Loucy (cell line): ENCODE data around the gene RIMBP2.

Experiments used
- H2AFZ ChIP-seq: fragments of 200-600 bp; sonication (generic); 2 replicates; pipeline ENCODE4 v1.6.0; 2016; ENCODE audit warnings: antibody characterized with exemption, mild to moderate bottlenecking, low read length, moderate library complexity
- H3F3A ChIP-seq: fragments of 200-600 bp; 2 replicates; pipeline ENCODE4 v1.6.0; 2016; ENCODE audit warnings: antibody characterized with exemption, low read depth, mild to moderate bottlenecking
- H3K27me3 ChIP-seq: fragments of 200-600 bp; sonication (generic); 2 replicates; pipeline ENCODE4 v1.6.1; 2014; ENCODE audit warnings: low read length, mild to moderate bottlenecking; ENCODE audit not compliant: insufficient read depth, poor library complexity, severe bottlenecking
- H3K36me3 ChIP-seq: fragments of 200-600 bp; sonication (generic); 2 replicates; pipeline ENCODE4 v1.6.1; 2016; ENCODE audit warnings: low read length; ENCODE audit not compliant: insufficient read depth
- H3K4me1 ChIP-seq: fragments of 200-600 bp; sonication (generic); 2 replicates; pipeline ENCODE4 v1.5.1; 2014; ENCODE audit warnings: low read length, mild to moderate bottlenecking; ENCODE audit not compliant: insufficient read depth, poor library complexity, severe bottlenecking
- H3K4me2 ChIP-seq: fragments of 200-600 bp; sonication (generic); 2 replicates; pipeline ENCODE4 v1.6.0; 2014; ENCODE audit warnings: antibody characterized with exemption, low read length, low read depth, mild to moderate bottlenecking; ENCODE audit not compliant: poor library complexity, severe bottlenecking
- H3K4me3 ChIP-seq: fragments of 200-600 bp; sonication (generic); 2 replicates; pipeline ENCODE4 v1.5.1; 2014; ENCODE audit warnings: low read length, mild to moderate bottlenecking, mixed read lengths; ENCODE audit not compliant: poor library complexity, severe bottlenecking
- H3K79me2 ChIP-seq: fragments of 200-600 bp; sonication (generic); 2 replicates; pipeline ENCODE4 v1.6.1; 2014; ENCODE audit warnings: low read length; ENCODE audit not compliant: insufficient read depth
- H3K9ac ChIP-seq: fragments of 200-600 bp; sonication (generic); 2 replicates; pipeline ENCODE4 v1.6.0; 2014; ENCODE audit warnings: mild to moderate bottlenecking, low read depth, low read length, moderate library complexity; ENCODE audit not compliant: poor library complexity, severe bottlenecking
- H3K9me2 ChIP-seq: fragments of 200-600 bp; sonication (generic); replicated peaks from 2 replicates; pipeline ENCODE4 v1.6.1; 2016; ENCODE audit warnings: low read depth, low read length, mixed read lengths
- H3K9me3 ChIP-seq: fragments of 200-600 bp; sonication (generic); 2 replicates; pipeline ENCODE4 v1.6.1; 2014; ENCODE audit warnings: mild to moderate bottlenecking, antibody characterized with exemption, low read length, low read depth; ENCODE audit not compliant: insufficient read depth
- H4K20me1 ChIP-seq: fragments of 200-600 bp; sonication (generic); 2 replicates; pipeline ENCODE4 v1.6.0; 2014; ENCODE audit warnings: antibody characterized with exemption, low read length, mild to moderate bottlenecking; ENCODE audit not compliant: insufficient read depth, poor library complexity, severe bottlenecking
- EZH2phosphoT487 ChIP-seq: fragments of 200-600 bp; IDR thresholded peaks from 2 replicates; pipeline ENCODE4 v1.6.1; 2018; ENCODE audit warnings: antibody characterized with exemption, mild to moderate bottlenecking, moderate library complexity, borderline replicate concordance
- TF ChIP-seq, protein P1 (sequence below): fragments of 200-600 bp; sonication (generic); conservative IDR thresholded peaks from 2 replicates; pipeline ENCODE4 v1.5.1; 2014; ENCODE audit warnings: mild to moderate bottlenecking, antibody characterized with exemption, low read length

RIMBP2 gene

GRCh38 chr12:130639476-130640424, 76.3 kb downstream of the RIMBP2 start:
- H3K4me1 ChIP-seq, result no peaks in the 10 kb centered on the region
- no peak overlapping the region for H3K9ac ChIP-seq
- no peaks in the 10 kb centered on the region for H3F3A ChIP-seq
- H3K4me2 ChIP-seq, result no peak overlapping the region
- H3K27me3 ChIP-seq, result no peaks in the 10 kb centered on the region
- H3K9me2 ChIP-seq, result no peaks in the 10 kb centered on the region
- TF ChIP-seq, protein P1, sequence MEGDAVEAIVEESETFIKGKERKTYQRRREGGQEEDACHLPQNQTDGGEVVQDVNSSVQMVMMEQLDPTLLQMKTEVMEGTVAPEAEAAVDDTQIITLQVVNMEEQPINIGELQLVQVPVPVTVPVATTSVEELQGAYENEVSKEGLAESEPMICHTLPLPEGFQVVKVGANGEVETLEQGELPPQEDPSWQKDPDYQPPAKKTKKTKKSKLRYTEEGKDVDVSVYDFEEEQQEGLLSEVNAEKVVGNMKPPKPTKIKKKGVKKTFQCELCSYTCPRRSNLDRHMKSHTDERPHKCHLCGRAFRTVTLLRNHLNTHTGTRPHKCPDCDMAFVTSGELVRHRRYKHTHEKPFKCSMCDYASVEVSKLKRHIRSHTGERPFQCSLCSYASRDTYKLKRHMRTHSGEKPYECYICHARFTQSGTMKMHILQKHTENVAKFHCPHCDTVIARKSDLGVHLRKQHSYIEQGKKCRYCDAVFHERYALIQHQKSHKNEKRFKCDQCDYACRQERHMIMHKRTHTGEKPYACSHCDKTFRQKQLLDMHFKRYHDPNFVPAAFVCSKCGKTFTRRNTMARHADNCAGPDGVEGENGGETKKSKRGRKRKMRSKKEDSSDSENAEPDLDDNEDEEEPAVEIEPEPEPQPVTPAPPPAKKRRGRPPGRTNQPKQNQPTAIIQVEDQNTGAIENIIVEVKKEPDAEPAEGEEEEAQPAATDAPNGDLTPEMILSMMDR, result no peak
- no peak for TF ChIP-seq EZH2phosphoT487
- H3K36me3 ChIP-seq, result no peaks in the 10 kb centered on the region
- H4K20me1 ChIP-seq, result no peaks in the 10 kb centered on the region
- H3K9me3 ChIP-seq, result peaks cover 5% of the 10 kb centered on the region; the same call in 1 of the 2 replicates
- no peak overlapping the region for H3K4me3 ChIP-seq
- H2AFZ ChIP-seq, result no peak overlapping the region
- H3K79me2 ChIP-seq, result no peaks in the 10 kb centered on the region

DNA sequence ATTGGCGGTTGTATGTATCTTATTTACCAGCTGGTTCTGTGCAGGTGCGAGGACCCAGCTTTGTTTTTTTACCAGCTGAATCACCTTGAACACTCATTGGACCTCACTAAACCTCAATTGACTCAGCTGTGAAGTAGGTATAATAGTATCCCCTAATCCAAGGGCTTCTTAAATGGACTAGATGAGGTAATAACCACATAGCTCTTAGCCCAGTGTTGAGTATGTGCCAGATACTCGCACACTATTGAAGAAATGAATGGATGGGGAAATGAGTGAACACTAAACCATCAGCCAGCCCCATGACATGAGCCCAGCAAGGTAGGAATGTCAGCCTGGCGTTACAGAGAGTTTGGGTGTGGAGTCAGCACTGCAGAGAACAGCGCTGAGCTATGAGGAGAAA, 79.7 kb downstream of the RIMBP2 start:
- no peaks in the 10 kb centered on the region for H3K27me3 ChIP-seq
- no peaks in the 10 kb centered on the region for H3F3A ChIP-seq
- H3K9me2 ChIP-seq, result no peaks in the 10 kb centered on the region
- H3K36me3 ChIP-seq, result no peaks in the 10 kb centered on the region
- no peaks in the 10 kb centered on the region for H3K4me1 ChIP-seq
- H4K20me1 ChIP-seq, result no peaks in the 10 kb centered on the region
- no peak overlapping the region for H3K4me2 ChIP-seq
- TF ChIP-seq, protein P1, result no peak
- TF ChIP-seq EZH2phosphoT487, result no peak
- peaks cover 5% of the 10 kb centered on the region; the same call in 1 of the 2 replicates for H3K9me3 ChIP-seq
- H3K4me3 ChIP-seq, result no peak overlapping the region
- no peak overlapping the region for H3K9ac ChIP-seq
- H2AFZ ChIP-seq, result no peak overlapping the region
- no peaks in the 10 kb centered on the region for H3K79me2 ChIP-seq

DNA sequence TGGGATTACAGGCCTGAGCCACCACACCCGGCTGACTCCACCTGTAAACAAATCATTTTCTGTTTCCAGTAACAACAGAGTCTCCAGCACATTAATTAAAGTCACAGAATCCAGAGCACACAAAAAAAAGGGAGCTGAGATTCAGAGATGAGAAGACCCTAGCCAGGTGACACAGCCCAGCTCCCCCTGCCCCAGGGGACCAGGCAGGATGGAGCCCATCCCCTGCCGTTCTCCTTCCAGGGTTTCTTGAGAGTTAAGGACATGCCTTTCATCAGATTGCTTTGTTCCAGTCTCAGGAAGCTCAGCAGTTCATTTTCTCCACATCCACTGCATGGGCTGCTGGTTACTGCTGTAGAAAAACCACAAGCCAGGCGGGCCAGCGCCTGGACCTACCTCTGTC, 81.2 kb downstream of the RIMBP2 start:
- Histone ChIP-seq H3K4me1 (no peaks in the 10 kb centered on the region), H3K27me3 (no peaks in the 10 kb centered on the region), H3K4me3 (no peak overlapping the region), H3K4me2 (no peak overlapping the region), H3K36me3 (no peaks in the 10 kb centered on the region), H3F3A (no peaks in the 10 kb centered on the region), H3K9ac (no peak overlapping the region), H4K20me1 (no peaks in the 10 kb centered on the region), H2AFZ (no peak overlapping the region), H3K79me2 (no peaks in the 10 kb centered on the region), H3K9me3 (peaks cover 5% of the 10 kb centered on the region; the same call in 1 of the 2 replicates), H3K9me2 (no peaks in the 10 kb centered on the region)
- TF ChIP-seq, protein P1, result no peak
- TF ChIP-seq EZH2phosphoT487, result no peak
